Breast epithelium (tissue), 4 donors: ENCODE data around the gene SEM1. TPM values are rescaled to one million over a fixed set of nuclear protein-coding genes. Genes with fewer than 3 reads are reported as not detected.

Experiments
- DNase-seq, 2 donors: peaks; one replicate each; pipeline ENCODE4 v3.0.0-alpha.2; 2019; ENCODE audit warnings: low spot score in 2 of 2
- H3K27ac ChIP-seq, 2 donors: fragments of 200-600 bp; sonication (generic) in 1 of 2; one replicate each; pipeline ENCODE4 v1.5.1; 2016 to 2019; ENCODE audit warnings: mild to moderate bottlenecking in 1 of 2
- H3K27me3 ChIP-seq, 2 donors: fragments of 200-600 bp; sonication (generic) in 1 of 2; one replicate each; pipeline versions ENCODE4 v1.5.1 to v1.6.0; 2017 to 2019; ENCODE audit warnings: control low read depth in 1 of 2, mild to moderate bottlenecking in 1 of 2
- H3K36me3 ChIP-seq: fragments of 200-600 bp; one replicate; pipeline ENCODE4 v1.5.1; 2019
- H3K4me1 ChIP-seq, 2 donors: fragments of 200-600 bp; sonication (generic); one replicate each; pipeline ENCODE4 v1.5.1; 2016 to 2019; ENCODE audit warnings: control low read depth in 1 of 2
- H3K4me3 ChIP-seq, 3 donors: fragments of 200-600 bp; sonication (generic); 1 replicate in 2 of 3; 2 replicates in 1 of 3; pipeline ENCODE4 v1.5.1; 2016 to 2019; ENCODE audit warnings: mild to moderate bottlenecking in 3 of 3, moderate library complexity in 2 of 3
- H3K9me3 ChIP-seq, 2 donors: fragments of 200-600 bp; sonication (generic) in 1 of 2; one replicate each; pipeline ENCODE4 v1.5.1; 2016 to 2019; ENCODE audit warnings: control low read depth in 1 of 2
- CTCF ChIP-seq, 3 donors: fragments of 450-650 bp; IDR thresholded peaks; one replicate each; pipeline ENCODE4 v1.5.1; 2016 to 2017; ENCODE audit warnings: antibody characterized with exemption in 3 of 3, mild to moderate bottlenecking in 3 of 3, moderate library complexity in 3 of 3
- POLR2A ChIP-seq: fragments of 450-650 bp; IDR thresholded peaks from one replicate; pipeline ENCODE4 v1.6.1; 2016; ENCODE audit warnings: antibody characterized with exemption, mild to moderate bottlenecking, moderate library complexity
- POLR2AphosphoS5 ChIP-seq, 3 donors: sonication (generic); formaldehyde crosslinking; IDR thresholded peaks; one replicate each; pipeline ENCODE4 v1.6.1; 2017; ENCODE audit warnings: antibody characterized with exemption in 3 of 3
- intact Hi-C: fragments of 100-400 bp; cut with DNase I; formaldehyde crosslinking; loops from one replicate; pipeline ENCODE4 v1.15.1; 2023; ENCODE audit warnings: low total_unique reads
- total RNA-seq, 3 donors: library from RNA; depleted of rRNA; stranded (reverse); fragments of >200 nt; gene quantifications; one replicate each; pipeline ENCODE4 v1.1.0, GENCODE V29; 2016

The SEM1 gene
- total RNA-seq, 3 donors from 2014 or later: 26.6 to 37.4 (median 28.5) TPM

- TF ChIP-seq POLR2AphosphoS5 (IDR thresholded peaks at IDR 0.05) (no peak), CTCF (IDR thresholded peaks at IDR 0.05) (no peak), POLR2A (no peak)
- Histone ChIP-seq H3K27ac (no peak overlapping the region), H3K4me1 (no peaks in the 10 kb centered on the region), H3K4me3 (no peak overlapping the region), H3K36me3 (no peaks in the 10 kb centered on the region), H3K9me3 (no peaks in the 10 kb centered on the region), H3K27me3 (no peaks in the 10 kb centered on the region)
- DNase-seq: no peak
- intact Hi-C loops: no loop called here
Measured at GRCh38 chr7:96658022-96658412, 51.6 kb downstream of the SEM1 start.

GRCh38 chr7:96657347-96658021, 52.2 kb downstream of the SEM1 start:
- no peaks in the 10 kb centered on the region for H3K9me3 ChIP-seq
- H3K27ac ChIP-seq: no peak overlapping the region
- no peak for TF ChIP-seq POLR2AphosphoS5 (IDR thresholded peaks at IDR 0.05)
- DNase-seq: no peak
- no peaks in the 10 kb centered on the region for H3K27me3 ChIP-seq
- no peaks in the 10 kb centered on the region for H3K4me1 ChIP-seq
- no peak overlapping the region for H3K4me3 ChIP-seq
- no peaks in the 10 kb centered on the region for H3K36me3 ChIP-seq
- intact Hi-C loops: no loop called here

GRCh38 chr7:96655956-96656355, 53.7 kb downstream of the SEM1 start:
- Histone ChIP-seq H3K9me3 (peaks cover 0 to 4% of the 10 kb centered on the region in 2 donors), H3K4me1 (no peaks in the 10 kb centered on the region), H3K27ac (no peak overlapping the region), H3K36me3 (no peaks in the 10 kb centered on the region), H3K27me3 (no peaks in the 10 kb centered on the region), H3K4me3 (no peak overlapping the region)
- TF ChIP-seq POLR2A (no peak), POLR2AphosphoS5 (IDR thresholded peaks at IDR 0.05) (no peak), CTCF (IDR thresholded peaks at IDR 0.05) (no peak)
- no peak for DNase-seq
- intact Hi-C loops: no loop called here

GRCh38 chr7:96654630-96655188, 54.9 kb downstream of the SEM1 start:
- no peak overlapping the region for H3K4me3 ChIP-seq
- no peak for DNase-seq
- H3K36me3 ChIP-seq: no peaks in the 10 kb centered on the region
- intact Hi-C loops: no loop called here
- H3K4me1 ChIP-seq: no peaks in the 10 kb centered on the region
- H3K9me3 ChIP-seq: peaks cover 0 to 4% of the 10 kb centered on the region in 2 donors
- TF ChIP-seq CTCF (IDR thresholded peaks at IDR 0.05) (no peak), POLR2AphosphoS5 (IDR thresholded peaks at IDR 0.05) (no peak)
- H3K27me3 ChIP-seq: no peaks in the 10 kb centered on the region
- no peak overlapping the region for H3K27ac ChIP-seq

GRCh38 chr7:96649981-96650380, 59.7 kb downstream of the SEM1 start:
- Histone ChIP-seq H3K27me3 (no peaks in the 10 kb centered on the region), H3K9me3 (peaks cover 0 to 4% of the 10 kb centered on the region in 2 donors), H3K27ac (no peak overlapping the region), H3K4me1 (no peaks in the 10 kb centered on the region), H3K36me3 (no peaks in the 10 kb centered on the region), H3K4me3 (no peak overlapping the region)
- intact Hi-C loops: no loop called here
- TF ChIP-seq POLR2AphosphoS5 (IDR thresholded peaks at IDR 0.05) (no peak), POLR2A (no peak), CTCF (IDR thresholded peaks at IDR 0.05) (no peak)
- DNase-seq: no peak
